Lower lobe of right lung (tissue), 2 donors: ENCODE results near the gene RPP40. TPM values are rescaled to one million over a fixed set of nuclear protein-coding genes. Genes with fewer than 3 reads are reported as not detected.
"Not testable (repeated sequence)": the region's sequence is repeated elsewhere in the genome, so short reads cannot be mapped to it uniquely, and the experiment has no call there.

Source experiments
- ATAC-seq, 2 donors: fragments of 200-7000 bp; cut with Tn5 transposase; one replicate each; pipeline ENCODE4 v1.9.1; 2020 to 2022; ENCODE audit warnings: mild to moderate bottlenecking in 2 of 2, moderate library complexity in 2 of 2
- DNase-seq: peaks from one replicate; pipeline ENCODE4 v3.0.0-alpha.2; 2020
- H3K27ac ChIP-seq: fragments of 200-600 bp; one replicate; pipeline ENCODE4 v1.8.0; 2022
- H3K27me3 ChIP-seq: fragments of 200-600 bp; one replicate; pipeline ENCODE4 v1.8.0; 2022; ENCODE audit warnings: low read depth
- H3K36me3 ChIP-seq: fragments of 200-600 bp; one replicate; pipeline ENCODE4 v1.8.0; 2022; ENCODE audit warnings: mild to moderate bottlenecking
- H3K4me1 ChIP-seq: fragments of 200-600 bp; one replicate; pipeline ENCODE4 v1.8.0; 2022
- H3K4me3 ChIP-seq: fragments of 200-600 bp; one replicate; pipeline ENCODE4 v1.8.0; 2022; ENCODE audit warnings: mild to moderate bottlenecking
- H3K9me3 ChIP-seq: fragments of 200-600 bp; one replicate; pipeline ENCODE4 v1.8.0; 2022
- intact Hi-C: fragments of 100-400 bp; cut with DNase I; formaldehyde crosslinking; loops from one replicate; pipeline ENCODE4 v1.11.0; 2022
- total RNA-seq: library from RNA; stranded (reverse); fragmentation: NEBNext Ultra II Directional; extraction: Animal tissue kit (Norgen Biotek cat#: 25700); gene quantifications from one replicate; pipeline ENCODE4 v1.2.1, GENCODE V29; 2021
- TF ChIP-seq, protein P1 (sequence below): fragments of 200-600 bp; IDR thresholded peaks from one replicate; pipeline ENCODE4 v1.8.0; 2022; ENCODE audit warnings: antibody characterized with exemption, mild to moderate bottlenecking
- donor health status: DM: no; HTN: yes; CAD: no; lungs with severe emphysema.

Gene RPP40
- total RNA-seq, 1 donor from 2014 or later, result 2.5 TPM

DNA sequence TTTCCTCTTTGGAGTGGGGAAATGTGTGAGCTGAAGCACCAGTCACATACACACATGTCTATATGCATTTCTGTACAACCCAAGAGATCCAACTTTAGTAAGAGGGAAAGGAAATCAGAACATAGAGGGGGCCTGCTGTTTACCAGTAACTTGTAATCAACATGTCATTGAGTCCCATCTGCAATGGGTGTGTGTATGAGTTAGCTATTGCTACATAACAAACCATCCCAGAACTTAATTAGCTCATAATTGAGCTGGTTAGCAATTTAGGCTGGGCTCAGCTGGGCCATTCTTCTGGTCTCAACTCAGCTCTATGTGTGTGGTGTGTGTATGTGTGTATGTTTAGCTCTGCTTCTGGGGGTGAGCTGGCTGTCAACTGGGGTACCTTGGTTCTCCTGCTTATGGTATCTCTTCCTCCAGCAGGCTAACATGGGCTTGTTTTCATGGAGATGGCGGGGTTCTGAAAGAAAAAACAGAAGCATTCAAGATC is 10.3 kb upstream of the RPP40 start:
- no peak for ATAC-seq
- DNase-seq, result no peak
- Histone ChIP-seq H3K27ac (no peak overlapping the region), H3K27me3 (no peaks in the 10 kb centered on the region), H3K9me3 (peaks cover 8% of the 10 kb centered on the region), H3K36me3 (no peaks in the 10 kb centered on the region), H3K4me3 (no peak overlapping the region), H3K4me1 (no peaks in the 10 kb centered on the region)
- intact Hi-C loops, result no loop called here
- TF ChIP-seq, protein P1, sequence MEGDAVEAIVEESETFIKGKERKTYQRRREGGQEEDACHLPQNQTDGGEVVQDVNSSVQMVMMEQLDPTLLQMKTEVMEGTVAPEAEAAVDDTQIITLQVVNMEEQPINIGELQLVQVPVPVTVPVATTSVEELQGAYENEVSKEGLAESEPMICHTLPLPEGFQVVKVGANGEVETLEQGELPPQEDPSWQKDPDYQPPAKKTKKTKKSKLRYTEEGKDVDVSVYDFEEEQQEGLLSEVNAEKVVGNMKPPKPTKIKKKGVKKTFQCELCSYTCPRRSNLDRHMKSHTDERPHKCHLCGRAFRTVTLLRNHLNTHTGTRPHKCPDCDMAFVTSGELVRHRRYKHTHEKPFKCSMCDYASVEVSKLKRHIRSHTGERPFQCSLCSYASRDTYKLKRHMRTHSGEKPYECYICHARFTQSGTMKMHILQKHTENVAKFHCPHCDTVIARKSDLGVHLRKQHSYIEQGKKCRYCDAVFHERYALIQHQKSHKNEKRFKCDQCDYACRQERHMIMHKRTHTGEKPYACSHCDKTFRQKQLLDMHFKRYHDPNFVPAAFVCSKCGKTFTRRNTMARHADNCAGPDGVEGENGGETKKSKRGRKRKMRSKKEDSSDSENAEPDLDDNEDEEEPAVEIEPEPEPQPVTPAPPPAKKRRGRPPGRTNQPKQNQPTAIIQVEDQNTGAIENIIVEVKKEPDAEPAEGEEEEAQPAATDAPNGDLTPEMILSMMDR, result no peak

DNA sequence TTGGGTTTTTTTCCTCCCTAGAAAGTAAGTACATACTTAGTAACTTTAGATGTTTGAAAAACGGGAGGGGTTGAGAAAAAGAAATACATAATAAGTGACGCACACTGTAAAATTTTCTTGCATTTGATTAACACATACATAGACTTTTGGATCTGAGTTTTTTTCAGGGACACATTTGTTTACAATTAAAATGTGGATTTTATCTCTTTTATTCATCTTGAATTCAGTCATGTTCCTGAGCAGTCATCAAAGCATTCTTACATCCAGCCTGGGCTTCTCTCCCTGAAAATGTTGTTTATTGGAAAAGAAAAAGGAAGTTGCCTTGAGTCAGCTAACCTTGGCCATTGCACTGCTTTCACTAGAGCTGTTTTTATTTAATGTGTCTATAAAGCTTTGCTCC is 8.7 kb upstream of the RPP40 start:
- Histone ChIP-seq H3K36me3 (no peaks in the 10 kb centered on the region), H3K27me3 (no peaks in the 10 kb centered on the region), H3K4me1 (no peaks in the 10 kb centered on the region), H3K4me3 (no peak overlapping the region), H3K9me3 (peaks cover 8% of the 10 kb centered on the region), H3K27ac (no peak overlapping the region)
- ATAC-seq (no peak), DNase-seq (no peak)
- intact Hi-C loops, result no loop called here
- TF ChIP-seq, protein P1, result no peak

GRCh38 chr6:5011346-5011745 is 7.5 kb upstream of the RPP40 start:
- ATAC-seq (no peak), DNase-seq (no peak)
- no peak overlapping the region for H3K27ac ChIP-seq
- peaks cover 8% of the 10 kb centered on the region for H3K9me3 ChIP-seq
- H3K4me1 ChIP-seq, result no peaks in the 10 kb centered on the region
- intact Hi-C loops, result no loop called here
- no peaks in the 10 kb centered on the region for H3K27me3 ChIP-seq
- H3K36me3 ChIP-seq, result no peaks in the 10 kb centered on the region
- no peak overlapping the region for H3K4me3 ChIP-seq
- TF ChIP-seq, protein P1, result no peak

DNA sequence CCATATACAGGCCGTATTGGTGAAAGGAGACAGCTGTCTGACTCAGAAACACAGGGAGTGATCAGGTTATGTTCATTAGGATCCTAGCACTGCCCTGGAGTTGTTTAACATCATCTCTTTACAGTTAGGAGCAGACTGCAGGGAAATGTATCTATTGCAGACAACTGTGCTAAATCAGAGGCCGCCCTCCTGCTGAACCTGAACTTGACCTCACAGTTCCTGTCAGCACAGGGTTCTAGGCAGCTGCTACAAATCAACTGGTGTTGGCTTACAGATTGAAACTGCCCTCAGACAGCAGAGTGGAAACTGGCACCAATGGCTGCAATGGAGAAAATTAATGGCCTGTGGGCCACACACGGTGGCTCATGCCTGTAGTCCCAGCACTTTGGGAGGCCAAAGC is 3.7 kb upstream of the RPP40 start:
- H3K36me3 ChIP-seq, result no peaks in the 10 kb centered on the region
- H3K4me1 ChIP-seq, result peaks cover 7% of the 10 kb centered on the region
- DNase-seq, result no peak
- TF ChIP-seq, protein P1, result no peak
- no peak overlapping the region for H3K4me3 ChIP-seq
- H3K27ac ChIP-seq, result no peak overlapping the region
- no peaks in the 10 kb centered on the region for H3K9me3 ChIP-seq
- ATAC-seq, result no peak
- intact Hi-C loops, result no loop called here
- no peaks in the 10 kb centered on the region for H3K27me3 ChIP-seq

GRCh38 chr6:5006222-5006621 is 2.4 kb upstream of the RPP40 start:
- Histone ChIP-seq H3K36me3 (peaks cover 2% of the 10 kb centered on the region), H3K4me3 (no peak overlapping the region), H3K9me3 (no peaks in the 10 kb centered on the region), H3K27me3 (no peaks in the 10 kb centered on the region), H3K27ac (no peak overlapping the region), H3K4me1 (peaks cover 7% of the 10 kb centered on the region)
- no peak for DNase-seq
- no peak for ATAC-seq
- TF ChIP-seq, protein P1, result no peak
- intact Hi-C loops, result no loop called here

GRCh38 chr6:5005038-5005433 is 1.2 kb upstream of the RPP40 start:
- H3K9me3 ChIP-seq, ATAC-seq, H3K4me1 ChIP-seq, H3K4me3 ChIP-seq, DNase-seq, H3K27ac ChIP-seq, H3K27me3 ChIP-seq, intact Hi-C loops: not testable (repeated sequence)
- H3K36me3 ChIP-seq, result peaks cover 13% of the 10 kb centered on the region
